H1 (cell line): Measurements from ENCODE around the gene MAIP1. TPM values are rescaled to one million over a fixed set of nuclear protein-coding genes. Genes with fewer than 3 reads are reported as not detected.

ENCODE experiments used
- CTCF ChIA-PET: fragments of 300-600 bp; sonication (Branson Sonifier 250); formaldehyde crosslinking; loops from one replicate; lab custom pipeline; 2021; ENCODE audit not compliant: partially characterized antibody; lab: Charles Lee
- POLR2A ChIA-PET: fragments of 300-600 bp; sonication (Branson Sonifier 250); formaldehyde crosslinking; loops from one replicate; lab custom pipeline; 2021; ENCODE audit warnings: inconsistent platforms; ENCODE audit not compliant: partially characterized antibody; lab: Charles Lee
- DNase-seq, 2 experiments: peaks; one replicate each; pipeline versions ENCODE4 v3.0.0 to v3.0.0-alpha.2; 2010 to 2022; ENCODE audit warnings: low spot score in 2 of 2, low read depth in 1 of 2, mixed read lengths in 1 of 2
- FAIRE-seq: peaks from 2 replicates; lab custom pipeline; 2011; peaks lifted over from hg19 to GRCh38; lab: Jason Lieb, UNC
- H2AFZ ChIP-seq: 2 replicates; pipeline ENCODE4 v1.8.1; 2012; ENCODE audit warnings: low read length, inconsistent platforms
- H2AK5ac ChIP-seq: 2 replicates; pipeline ENCODE4 v1.6.1; 2013; ENCODE audit warnings: low read depth, low read length
- H2BK120ac ChIP-seq: replicated peaks from 2 replicates; pipeline ENCODE3; 2013; ENCODE audit warnings: low read depth, low read length, inconsistent platforms
- H2BK12ac ChIP-seq: 2 replicates; pipeline ENCODE4 v1.6.1; 2013; ENCODE audit warnings: low read depth, low read length
- H2BK15ac ChIP-seq: 2 replicates; pipeline ENCODE4 v1.6.1; 2013; ENCODE audit warnings: low read length
- H2BK20ac ChIP-seq: 2 replicates; pipeline ENCODE4 v1.6.1; 2013; ENCODE audit warnings: low read length
- H2BK5ac ChIP-seq: 2 replicates; pipeline ENCODE4 v1.6.1; 2013; ENCODE audit warnings: low read depth, low read length
- H3K14ac ChIP-seq: 2 replicates; pipeline ENCODE4 v1.6.1; 2013; ENCODE audit warnings: inconsistent platforms; ENCODE audit not compliant: insufficient read length
- H3K18ac ChIP-seq: 2 replicates; pipeline ENCODE4 v1.6.1; 2013; ENCODE audit warnings: low read length; ENCODE audit errors: extremely low read depth
- H3K23ac ChIP-seq: 2 replicates; pipeline ENCODE4 v1.6.1; 2013; ENCODE audit warnings: inconsistent platforms; ENCODE audit not compliant: insufficient read length
- H3K23me2 ChIP-seq: 2 replicates; pipeline ENCODE4 v1.6.1; 2013; ENCODE audit warnings: low read depth, low read length
- H3K27ac ChIP-seq: 2 replicates; pipeline ENCODE4 v1.6.1; 2011; ENCODE audit warnings: low read depth, low read length, inconsistent platforms
- H3K27me3 ChIP-seq, 4 experiments: replicated peaks in 1 of 4; 1 replicate in 1 of 4; 2 replicates in 3 of 4; pipeline versions ENCODE4 v1.6.1 to v1.8.1; 2011 to 2013; ENCODE audit warnings: low read length in 3 of 4, mild to moderate bottlenecking in 3 of 4, inconsistent platforms in 2 of 4, mixed read lengths in 2 of 4, moderate library complexity in 1 of 4; ENCODE audit not compliant: control insufficient read depth in 3 of 4, insufficient read depth in 3 of 4; ENCODE audit errors: extremely low read depth in 1 of 4
- H3K36me3 ChIP-seq, 4 experiments: 2 replicates each; pipeline versions ENCODE4 v1.6.1 to v1.8.1; 2011 to 2013; ENCODE audit warnings: mild to moderate bottlenecking in 4 of 4, low read length in 3 of 4, moderate library complexity in 2 of 4, control low read depth in 1 of 4, inconsistent platforms in 1 of 4; ENCODE audit not compliant: insufficient read depth in 4 of 4, control insufficient read depth in 2 of 4
- H3K4ac ChIP-seq: replicated peaks from 2 replicates; pipeline ENCODE3; 2013; ENCODE audit warnings: low read length, low read depth, mixed read lengths, inconsistent platforms; ENCODE audit not compliant: insufficient read length
- H3K4me1 ChIP-seq, 4 experiments: replicated peaks in 1 of 4; 1 replicate in 1 of 4; 2 replicates in 3 of 4; pipeline versions ENCODE4 v1.6.1 to v1.8.1; 2011 to 2013; ENCODE audit warnings: low read length in 3 of 4, inconsistent platforms in 2 of 4, mixed read lengths in 1 of 4; ENCODE audit not compliant: insufficient read depth in 4 of 4, control insufficient read depth in 3 of 4
- H3K4me2 ChIP-seq, 2 experiments: 2 replicates each; pipeline versions ENCODE4 v1.6.1 to v1.8.1; 2011 to 2013; ENCODE audit warnings: low read depth in 2 of 2, low read length in 2 of 2, control low read depth in 1 of 2, inconsistent platforms in 1 of 2, mild to moderate bottlenecking in 1 of 2; ENCODE audit not compliant: insufficient read depth in 1 of 2
- H3K4me3 ChIP-seq, 4 experiments: fragments of 200-600, 300-600 bp in 1 of 4; sonication (generic), shearing (Covaris generic), sonication (Bioruptor Twin) in 1 of 4; 2 replicates each; pipeline versions ENCODE4 v1.5.1 to v1.8.1; 2011 to 2016; ENCODE audit warnings: low read length in 4 of 4, low read depth in 3 of 4, control low read depth in 2 of 4, inconsistent platforms in 2 of 4, mild to moderate bottlenecking in 2 of 4, mixed read lengths in 1 of 4, moderate library complexity in 1 of 4; ENCODE audit not compliant: insufficient read depth in 2 of 4; ENCODE audit errors: extremely low read depth in 1 of 4
- H3K56ac ChIP-seq: replicated peaks from 2 replicates; pipeline ENCODE3; 2013; ENCODE audit warnings: low read depth, mild to moderate bottlenecking, mixed read lengths, low read length, inconsistent platforms; ENCODE audit not compliant: insufficient read length
- H3K79me1 ChIP-seq: 2 replicates; pipeline ENCODE4 v1.6.1; 2013; ENCODE audit warnings: low read depth, low read length, control low read depth
- H3K79me2 ChIP-seq, 2 experiments: 2 replicates each; pipeline versions ENCODE4 v1.6.1 to v1.8.1; 2012 to 2013; ENCODE audit warnings: low read length in 2 of 2, mild to moderate bottlenecking in 2 of 2, inconsistent platforms in 1 of 2; ENCODE audit not compliant: insufficient read depth in 2 of 2, control insufficient read depth in 1 of 2
- H3K9ac ChIP-seq, 4 experiments: replicated peaks in 1 of 4; 1 replicate in 1 of 4; 2 replicates in 3 of 4; pipeline versions ENCODE4 v1.6.1 to v1.8.1; 2011 to 2013; ENCODE audit warnings: low read depth in 3 of 4, low read length in 3 of 4, control low read depth in 2 of 4, mild to moderate bottlenecking in 2 of 4, moderate library complexity in 2 of 4, inconsistent platforms in 1 of 4; ENCODE audit errors: extremely low read depth in 1 of 4
- H3K9me3 ChIP-seq, 2 experiments: 2 replicates each; pipeline versions ENCODE4 v1.6.1 to v1.8.1; 2012 to 2013; ENCODE audit warnings: mild to moderate bottlenecking in 2 of 2, moderate library complexity in 2 of 2, control low read depth in 1 of 2, inconsistent platforms in 1 of 2, low read depth in 1 of 2, low read length in 1 of 2, mixed read lengths in 1 of 2; ENCODE audit not compliant: insufficient read depth in 2 of 2
- H4K20me1 ChIP-seq, 2 experiments: replicated peaks in 1 of 2; 2 replicates each; pipeline versions ENCODE3 to v1.8.1; 2011 to 2013; ENCODE audit warnings: inconsistent platforms in 2 of 2, low read length in 2 of 2, mild to moderate bottlenecking in 1 of 2; ENCODE audit not compliant: insufficient read depth in 2 of 2, control insufficient read depth in 1 of 2
- H4K5ac ChIP-seq: 2 replicates; pipeline ENCODE4 v1.6.1; 2013; ENCODE audit warnings: low read length, low read depth, mixed read lengths, inconsistent platforms; ENCODE audit not compliant: insufficient read length
- H4K8ac ChIP-seq: 2 replicates; pipeline ENCODE4 v1.8.0; 2013; ENCODE audit warnings: mild to moderate bottlenecking, moderate library complexity, low read length, inconsistent platforms; ENCODE audit not compliant: insufficient read depth; ENCODE audit errors: extremely low read depth
- H4K91ac ChIP-seq: replicated peaks from 2 replicates; pipeline ENCODE3; 2013; ENCODE audit warnings: low read length, mixed read lengths, inconsistent platforms; ENCODE audit not compliant: insufficient read length
- POLR2A ChIP-seq, 2 experiments: IDR thresholded peaks; 1 replicate in 1 of 2; 2 replicates in 1 of 2; pipeline ENCODE4 v1.6.1; 2011; ENCODE audit warnings: low read depth in 2 of 2, low read length in 2 of 2, mild to moderate bottlenecking in 2 of 2; ENCODE audit errors: control extremely low read depth in 1 of 2
- SAP30 ChIP-seq: fragments of 300-600 bp; sonication (generic); IDR thresholded peaks from 2 replicates; pipeline ENCODE4 v1.7.1; 2012; ENCODE audit warnings: low read length, moderate library complexity, mild to moderate bottlenecking, inconsistent platforms; ENCODE audit not compliant: insufficient read depth, insufficient replicate concordance
- WGBS, 2 experiments: shearing (Covaris generic) in 1 of 2; methylation state at CpG; one replicate each; pipeline versions ENCODE4 v1.1.6 to v1.1.7; 2013 to 2015; ENCODE audit warnings: low lambda C conversion rate in 2 of 2, mixed read lengths in 2 of 2, inconsistent platforms in 1 of 2, low coverage in 1 of 2, missing lambda C conversion rate in 1 of 2; ENCODE audit not compliant: insufficient replicate concordance in 2 of 2, insufficient coverage in 1 of 2, insufficient read length in 1 of 2; ENCODE audit errors: extremely low coverage in 1 of 2, missing lambda C conversion rate in 1 of 2; 5-methylcytosine and 5-hydroxymethylcytosine counted together
- polyA plus RNA-seq, 7 experiments: library from polyadenylated mRNA; depleted of rRNA in 3 of 7; stranded (reverse) in 5 of 7; unstranded in 2 of 7; fragments of >200 nt in 5 of 7; fragments of 200-250 nt in 2 of 7; gene quantifications; 1 replicate in 5 of 7; 2 replicates in 1 of 7; 4 replicates in 1 of 7; pipeline versions ENCODE4 v1.2.1 to v1.2.3, GENCODE V29; 2011 to 2013; ENCODE audit warnings: missing spikeins in 2 of 7, mixed read lengths in 2 of 7
- total RNA-seq: library from RNA; stranded (reverse); fragmentation: NEBNext Ultra II Directional; extraction: Animal tissue kit (Norgen Biotek cat#: 25700); gene quantifications from 2 replicates; pipeline ENCODE4 v1.2.1, GENCODE V29; 2021

MAIP1 gene
- total and polyA plus RNA-seq, 2 of the 8 experiments (the other 6 are each of a cell fraction or from before 2014, with no cell fraction given): 23.2 to 28.5 TPM

GRCh38 chr2:199916980-199917379 lies 38.4 kb upstream of the MAIP1 start:
- Histone ChIP-seq H2BK120ac (no peak overlapping the region), H3K27ac (no peak overlapping the region), H3K23ac (no peak overlapping the region), H2BK20ac (no peak overlapping the region), H4K91ac (no peak overlapping the region), H3K4me1 (no peaks in the 10 kb centered on the region; a peak in 1 of 7 replicates), H3K9ac (no peak overlapping the region), H3K9me3 (peaks cover 15 to 16% of the 10 kb centered on the region in 2 experiments), H3K79me2 (peaks cover 46 to 91% of the 10 kb centered on the region in 2 experiments), H3K36me3 (peaks cover 6 to 59% (median 23%) of the 10 kb centered on the region in 4 experiments), H2BK5ac (no peak overlapping the region), H2BK15ac (no peak overlapping the region), H4K20me1 (peaks cover 3 to 6% of the 10 kb centered on the region in 2 experiments), H2AK5ac (no peak overlapping the region), H3K14ac (no peak overlapping the region), H2BK12ac (no peak overlapping the region), H3K4me2 (no peak overlapping the region), H2AFZ (no peak overlapping the region), H3K56ac (no peak overlapping the region), H4K5ac (no peak overlapping the region), H3K79me1 (peaks cover 7% of the 10 kb centered on the region), H3K18ac (no peak overlapping the region), H4K8ac (no peak overlapping the region), H3K4me3 (no peak overlapping the region), H3K27me3 (no peaks in the 10 kb centered on the region), H3K4ac (no peak overlapping the region), H3K23me2 (no peaks in the 10 kb centered on the region)
- DNase-seq (no peak), FAIRE-seq (no peak)
- WGBS, 2 experiments: 81% methylated on average over 4 of the region's 4 CpGs; no CpG with 5 or more reads in 1 of the 2 experiments
- ChIA-PET POLR2A (interaction anchor here (0.6 kb wide), 1 partner anchor 9 kb away, joined by 3 read pairs; no protein-coding TSS in a partner anchor), CTCF (no interaction called here)
- TF ChIP-seq SAP30 (no peak), POLR2A (IDR thresholded peaks at IDR 0.05; ENCODE audit: control extremely low read depth in 1 of 2, low read depth in 2 of 2, low read length in 2 of 2) (no peak)
